NCI-H2196 (cell line): ENCODE measurements around the gene YWHAB.
"Not testable (repeated sequence)": the region's sequence is repeated elsewhere in the genome, so short reads cannot be mapped to it uniquely, and the experiment has no call there.

Experiments
- DNase-seq: peaks from one replicate; lab custom pipeline; 2025; ENCODE audit not compliant: unreplicated experiment; lab: John Stamatoyannopoulos, UW

The YWHAB gene

GRCh38 chr20:44866703-44867335, 18.7 kb upstream of the YWHAB start:
- DNase-seq, result no peak

DNA sequence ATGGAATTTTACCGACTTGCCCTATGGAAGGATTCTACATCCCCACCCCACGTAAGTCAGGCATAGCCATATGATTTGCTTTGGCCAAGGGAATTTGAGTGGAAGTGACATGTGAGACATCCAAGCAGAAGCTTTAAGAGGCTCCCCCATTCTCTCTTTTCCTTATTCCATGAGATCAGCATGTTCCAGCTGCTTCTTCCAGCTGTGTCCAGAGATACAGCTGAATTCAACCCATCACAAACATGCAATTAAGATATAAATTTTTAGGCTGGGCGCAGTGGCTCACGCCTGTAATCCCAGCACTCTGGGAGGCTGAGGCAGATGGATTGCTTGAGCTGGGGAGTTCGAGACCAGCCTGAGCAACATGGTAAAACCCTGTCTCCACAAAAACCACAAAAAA, 16.0 kb upstream of the YWHAB start:
- DNase-seq, result no peak

GRCh38 chr20:44882360-44882759, 3.1 kb upstream of the YWHAB start:
- not testable (repeated sequence) for DNase-seq

DNA sequence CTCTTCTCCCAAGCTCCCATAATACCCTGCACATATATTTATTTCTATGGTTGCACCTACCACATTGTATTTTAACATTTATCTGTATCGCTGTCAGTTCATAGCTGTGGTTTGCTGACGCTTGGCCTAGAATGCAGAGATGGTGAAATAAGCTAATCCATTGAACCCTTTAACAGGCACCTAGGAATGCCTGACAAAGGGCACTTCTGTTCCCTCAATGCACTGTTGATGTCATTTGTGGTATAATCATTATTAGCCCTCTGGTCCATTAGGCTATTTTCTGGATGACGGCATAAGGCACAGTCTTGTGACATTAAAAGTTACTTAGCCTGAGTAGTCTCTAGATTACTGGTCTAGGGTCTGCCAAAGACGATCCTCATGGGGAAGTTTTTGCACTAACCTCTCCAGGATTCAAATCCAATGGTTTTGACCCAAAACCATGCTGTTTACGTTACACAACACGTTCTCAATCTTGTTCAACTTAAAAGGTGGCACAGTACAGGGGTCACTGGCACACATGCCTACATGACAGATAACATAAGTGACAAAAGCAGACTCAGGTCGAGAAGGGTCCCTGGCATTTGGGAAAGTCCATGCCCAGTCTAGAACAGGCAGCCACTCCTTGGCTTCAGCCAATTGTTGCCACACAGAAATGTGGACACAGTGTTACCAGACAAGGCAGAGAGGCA, 2.1 kb upstream of the YWHAB start:
- DNase-seq, result no peak

DNA sequence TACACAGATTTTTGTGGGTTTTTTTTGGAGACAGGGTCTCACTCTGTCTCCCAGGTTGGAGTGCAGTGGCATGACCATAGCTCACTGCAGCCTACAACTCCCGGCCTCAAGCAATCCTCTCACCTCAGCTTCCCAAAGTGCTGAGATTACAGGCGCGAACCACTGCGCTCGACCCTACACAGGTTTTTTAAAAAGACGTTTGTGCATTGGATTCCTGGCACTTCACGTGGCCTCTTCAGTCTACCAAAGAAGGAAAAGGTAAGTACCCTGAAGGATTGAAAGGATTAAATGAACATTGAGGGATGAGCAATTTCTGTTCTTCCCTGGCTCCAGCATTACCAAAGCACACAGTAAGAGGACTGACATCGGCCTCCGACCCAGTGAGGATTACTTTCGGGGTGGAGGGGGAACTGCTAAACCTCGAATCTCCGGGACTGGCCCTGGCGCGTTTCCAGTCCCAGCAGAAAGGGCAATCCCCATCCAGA, 556 bp upstream of the YWHAB start:
- DNase-seq, result no peak

DNA sequence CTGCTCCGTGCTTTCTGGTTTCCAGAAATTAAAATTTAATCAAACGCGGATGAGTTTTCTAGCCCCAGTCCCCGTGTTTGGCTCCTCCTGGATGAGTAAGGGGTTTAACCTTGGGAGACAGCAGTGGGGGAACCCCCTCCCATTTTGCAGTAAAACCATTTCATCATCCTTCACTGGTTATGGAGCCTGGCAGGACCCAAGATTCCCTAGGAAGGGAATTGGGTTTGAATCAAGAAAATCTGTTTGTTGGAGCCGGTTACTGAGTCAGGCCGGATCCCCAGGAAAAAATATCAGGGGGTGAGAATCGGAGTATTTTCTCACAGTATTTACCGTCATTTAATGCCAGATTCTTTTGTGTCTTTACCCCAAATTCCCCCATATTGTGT, 754 bp downstream of the YWHAB start:
- DNase-seq, result no peak

DNA sequence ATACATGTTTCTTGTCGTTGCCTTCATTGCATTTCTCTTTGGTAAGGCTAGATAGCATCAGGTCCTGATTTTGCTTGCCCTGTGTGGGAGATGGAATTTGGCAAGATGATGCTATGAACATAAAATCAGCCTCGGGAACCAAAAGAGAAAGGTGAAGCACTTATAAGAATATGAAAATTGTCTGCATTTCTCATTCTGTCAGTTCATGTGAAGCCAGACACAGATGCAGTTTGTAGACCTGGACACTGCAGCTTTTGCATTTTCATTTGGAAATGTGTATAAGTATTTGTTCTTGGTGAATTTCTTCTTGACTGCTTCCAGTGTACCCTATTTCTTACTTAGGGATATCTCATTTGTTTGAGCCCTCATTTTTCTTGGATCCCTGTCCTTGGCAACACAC, 1.3 kb downstream of the YWHAB start:
- DNase-seq, result no peak

DNA sequence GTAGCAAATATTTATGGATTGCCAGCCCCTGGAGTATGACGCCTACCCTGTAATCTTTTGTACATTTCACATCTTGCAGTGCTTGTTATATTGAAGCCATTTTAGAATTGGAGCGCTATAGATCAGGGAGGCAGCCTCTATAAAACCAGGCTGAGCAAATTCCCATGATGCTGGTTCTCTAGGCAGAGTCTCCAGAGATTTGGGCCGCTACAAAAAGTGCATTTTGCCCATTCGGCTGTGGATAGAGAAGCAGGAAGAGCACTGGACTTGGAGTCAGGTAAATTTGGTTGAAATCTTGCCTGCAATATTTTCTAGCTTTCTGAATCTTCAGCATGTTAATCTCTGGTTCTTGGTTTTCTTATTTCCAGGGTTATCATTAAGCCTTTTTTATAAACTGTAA, 2.0 kb downstream of the YWHAB start:
- no peak for DNase-seq

GRCh38 chr20:44888226-44889103, 3.0 kb downstream of the YWHAB start:
- peak; percentile 15 for DNase-seq

DNA sequence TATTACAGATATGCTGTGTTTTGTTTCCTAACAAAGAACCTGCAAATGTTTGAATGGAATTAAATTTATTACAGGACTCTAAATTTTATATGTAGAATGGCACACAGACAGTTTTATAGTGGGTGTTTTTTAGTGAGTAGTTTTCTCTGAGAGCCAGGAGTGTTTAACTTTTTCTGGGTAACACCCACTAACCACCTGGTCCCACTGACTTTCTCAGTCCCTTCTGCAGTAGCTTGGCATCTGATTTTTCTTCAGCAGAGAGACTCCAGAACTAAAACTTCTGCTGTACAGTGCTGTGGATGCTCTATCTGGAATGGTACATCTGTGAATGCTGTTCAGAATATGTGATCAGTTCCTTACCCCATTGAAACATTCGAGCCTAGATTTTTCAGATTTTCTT, 6.3 kb downstream of the YWHAB start:
- no peak for DNase-seq

DNA sequence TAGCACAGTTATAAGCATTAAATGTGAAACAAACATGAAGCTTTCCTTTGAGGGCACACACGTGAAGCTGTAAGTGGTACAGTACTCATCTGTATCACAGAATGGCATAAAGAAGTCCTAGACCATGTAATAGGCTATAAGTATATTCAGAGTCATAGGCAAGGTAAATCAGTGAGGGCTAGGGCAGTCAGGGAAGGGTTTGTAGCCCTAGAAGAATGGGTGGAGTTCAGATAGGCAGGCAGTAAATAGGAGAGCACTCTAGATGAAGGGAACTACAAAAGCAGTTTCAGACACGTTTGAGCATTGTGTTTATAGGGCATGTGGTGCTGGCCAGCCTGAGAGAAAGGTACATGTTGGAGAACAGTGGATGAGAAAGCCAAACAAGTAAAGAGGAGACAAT, 9.5 kb downstream of the YWHAB start:
- DNase-seq, result no peak

DNA sequence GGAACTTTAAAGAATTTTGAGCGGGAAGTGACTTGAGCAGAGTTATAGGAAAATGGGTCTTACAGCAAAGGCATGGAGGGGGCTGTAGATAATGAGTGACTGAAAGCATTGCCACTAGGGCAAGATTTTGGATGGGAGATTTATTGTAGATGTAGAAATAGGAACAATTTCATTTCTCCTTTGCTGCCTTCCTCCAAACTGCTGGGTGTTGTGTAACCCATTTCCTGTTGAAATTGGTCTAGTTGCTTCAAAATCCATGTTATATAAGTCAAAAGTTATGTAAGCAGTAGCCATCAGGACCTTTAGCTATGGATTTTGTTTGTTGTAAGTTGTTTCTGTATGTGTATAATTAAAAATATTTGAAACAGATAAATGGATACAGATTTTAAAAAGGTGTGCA, 11.1 kb downstream of the YWHAB start:
- no peak for DNase-seq

DNA sequence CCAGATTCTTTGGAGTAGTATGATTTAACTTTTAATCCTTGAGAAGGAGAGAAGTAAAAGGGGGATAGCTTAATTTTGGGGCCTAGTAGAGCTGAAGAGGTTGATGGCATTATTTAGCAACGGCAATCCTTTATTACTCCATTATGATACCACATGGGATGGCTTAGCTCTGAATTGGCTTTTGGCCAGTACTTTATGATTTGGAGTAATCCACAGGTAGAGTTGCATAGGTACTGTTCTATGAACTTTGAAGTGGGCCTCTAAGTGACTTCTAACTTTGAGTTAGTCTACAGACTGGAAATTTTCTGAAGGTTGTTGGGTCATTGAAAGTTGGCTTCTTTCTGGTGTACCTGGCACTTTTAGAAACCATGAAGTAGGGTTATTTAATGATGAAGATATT, 11.6 kb downstream of the YWHAB start:
- no peak for DNase-seq

DNA sequence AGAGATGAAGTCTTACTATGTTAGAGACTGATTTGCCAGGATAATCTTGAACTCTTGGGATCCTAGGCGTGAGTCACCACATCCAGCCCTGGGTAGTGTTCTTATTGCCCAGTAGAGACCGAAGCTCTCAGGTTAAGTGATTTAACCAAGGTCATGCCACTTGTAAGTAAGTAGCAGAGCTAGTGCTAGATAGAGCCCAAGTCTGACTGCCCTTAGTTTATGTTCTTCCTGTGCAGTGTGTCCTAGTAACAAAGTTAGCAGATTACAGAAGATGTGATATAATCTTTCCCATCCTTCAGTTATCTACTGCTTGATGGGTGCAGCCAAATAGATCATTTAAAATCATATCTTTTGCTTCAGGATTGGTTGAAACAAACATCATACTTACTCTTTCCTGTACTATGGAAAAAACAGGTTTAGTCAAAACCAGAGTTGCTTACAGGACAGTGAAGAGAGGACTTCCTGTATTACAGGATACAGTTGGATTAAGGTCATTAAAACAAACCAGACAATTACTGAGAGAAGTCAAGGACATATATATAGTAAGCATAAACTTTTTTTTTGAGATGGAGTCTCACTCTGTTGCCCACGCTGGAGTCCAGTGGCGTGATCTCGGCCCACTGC, 14.8 kb downstream of the YWHAB start:
- DNase-seq, result no peak

DNA sequence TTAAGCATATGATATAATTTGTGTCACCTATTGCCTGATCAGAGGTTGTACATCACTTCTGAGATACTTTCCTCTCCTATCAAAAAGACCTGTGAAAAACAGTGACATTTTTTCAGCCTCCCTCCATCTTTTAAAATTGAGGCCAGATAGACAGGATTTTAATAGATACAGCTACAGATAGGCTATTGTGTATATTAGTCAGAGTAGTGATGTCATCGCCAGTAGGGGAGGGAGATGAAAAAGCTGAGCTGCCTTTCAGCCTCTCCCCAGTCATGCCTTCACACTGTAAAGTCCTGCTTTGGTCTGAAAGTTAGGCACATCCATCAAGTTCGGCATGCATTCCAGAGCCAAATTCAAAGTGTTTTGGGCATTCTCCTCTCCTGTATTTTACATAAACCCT, 16.5 kb downstream of the YWHAB start:
- DNase-seq, result no peak

DNA sequence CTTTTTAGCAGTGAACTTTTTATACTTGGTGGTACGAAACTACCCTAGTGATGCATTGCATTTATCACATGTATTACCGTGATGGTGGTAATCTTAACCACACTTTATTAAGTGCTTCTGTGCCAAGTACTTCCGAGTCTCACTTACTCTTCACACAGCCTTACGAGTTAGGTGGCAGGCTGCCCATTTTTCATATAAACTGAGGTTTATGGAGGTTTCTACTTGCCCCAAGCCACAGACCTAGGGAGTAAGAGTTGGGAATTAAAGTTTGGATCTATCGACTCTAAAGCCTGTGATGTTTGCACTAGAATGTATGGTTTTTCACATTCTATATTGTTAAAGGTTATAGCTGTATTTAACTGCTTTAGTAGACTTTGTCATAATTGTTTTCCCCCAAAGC, 18.9 kb downstream of the YWHAB start:
- no peak for DNase-seq

DNA sequence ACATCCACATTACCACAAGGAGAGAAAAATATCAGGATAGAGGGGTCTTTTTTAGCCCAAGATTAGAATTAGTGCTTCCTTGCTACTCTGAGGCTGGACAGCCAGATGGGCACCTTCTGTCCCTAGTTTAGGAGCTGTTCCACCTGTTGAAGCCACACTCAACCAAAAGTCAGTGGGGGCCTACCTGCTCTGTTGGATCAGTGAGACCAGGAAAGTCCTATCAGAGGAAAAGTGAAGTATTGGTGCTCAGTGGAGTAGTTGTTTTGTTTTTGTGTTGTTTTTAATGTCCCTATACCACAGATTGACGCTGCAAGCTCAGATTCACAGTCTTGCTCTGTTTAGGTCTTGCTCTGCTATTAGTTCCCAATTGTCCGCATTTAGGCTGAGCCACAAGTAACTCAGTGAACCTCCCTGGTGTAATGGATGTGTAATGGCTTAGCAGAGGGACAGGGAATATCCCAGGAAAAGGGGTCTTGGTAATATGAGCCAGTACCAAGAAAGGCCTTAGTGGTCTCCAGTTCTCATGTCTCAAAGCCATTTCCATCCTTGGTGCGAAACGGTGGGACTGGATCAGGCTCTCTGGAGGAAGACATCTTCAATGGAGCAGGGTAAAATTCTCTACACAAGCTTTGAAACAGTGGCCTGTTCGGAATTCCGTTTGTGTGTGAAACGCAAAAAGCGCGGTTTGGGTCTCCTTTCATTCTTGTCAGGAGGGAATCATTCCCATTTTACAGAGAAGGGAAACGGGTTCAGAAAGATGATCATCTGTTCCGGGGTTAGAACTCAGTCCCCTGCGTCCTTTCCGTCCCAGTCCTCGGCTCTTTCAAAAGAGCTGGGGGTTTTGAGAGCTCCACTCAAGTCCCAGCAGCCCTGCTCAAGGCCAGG, 23.7 kb downstream of the YWHAB start:
- DNase-seq, result no peak

- peak; percentile 76 for DNase-seq
Measured at GRCh38 chr20:44909872-44910689, 24.6 kb downstream of the YWHAB start, which contains the start of gene PABPC1L. Gene PABPC1L (plus strand): TSS chr20:44910060. CDS start chr20:44910144, 84 bp downstream.

DNA sequence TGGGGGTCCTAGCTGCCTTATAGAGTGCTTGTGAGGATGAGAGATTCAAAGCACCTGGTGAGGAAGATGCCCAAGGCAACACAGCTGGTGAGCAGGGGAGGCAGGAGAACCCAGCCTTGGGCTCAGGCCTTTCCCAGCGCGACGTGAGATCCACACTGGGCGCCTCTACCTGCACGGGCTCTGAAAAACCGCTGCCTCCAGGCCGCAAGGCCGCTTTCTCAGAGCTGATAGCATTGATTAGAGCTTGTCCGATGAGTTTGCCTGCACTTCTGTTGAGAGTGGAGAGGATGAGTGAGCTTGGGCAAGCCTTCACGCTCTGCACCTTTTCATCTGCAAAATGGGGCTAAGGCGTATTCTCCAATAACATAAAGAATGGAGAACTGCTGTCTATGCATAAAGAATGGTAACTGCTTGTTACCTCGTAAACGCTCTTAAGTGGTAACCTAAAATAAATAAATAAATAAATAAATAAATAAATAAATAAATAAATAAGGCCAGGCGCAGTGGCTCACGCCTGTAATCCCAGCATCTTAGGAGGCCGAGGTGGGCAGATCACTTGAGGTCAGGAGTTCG, 25.3 kb downstream of the YWHAB start:
- no peak for DNase-seq
